Panc1 (cell line): ENCODE results near the gene RRP1. TPM values are rescaled to one million over a fixed set of nuclear protein-coding genes. Genes with fewer than 3 reads are reported as not detected.

Experiments
- ATAC-seq: fragments of 200-7000 bp; cut with Tn5 transposase; 2 replicates; pipeline ENCODE4 v1.9.1; 2020; ENCODE audit warnings: mild to moderate bottlenecking, moderate library complexity
- BruUV-seq: library from RNA; stranded (reverse); fragments of 400-500 nt; replicated peaks from 2 replicates; lab custom pipeline; 2021; lab: Mats Ljungman, UMichigan
- CTCF ChIA-PET: fragments of 300-600 bp; sonication (Branson Sonifier 250); formaldehyde crosslinking; loops from one replicate; lab custom pipeline; 2022; ENCODE audit warnings: antibody characterized with exemption; lab: Charles Lee
- POLR2A ChIA-PET: fragments of 300-600 bp; sonication (Branson Sonifier 250); formaldehyde crosslinking; loops from one replicate; lab custom pipeline; 2022; ENCODE audit warnings: antibody characterized with exemption; lab: Charles Lee
- DNase-seq: peaks from one replicate; pipeline ENCODE4 v3.0.0-alpha.2; 2010; ENCODE audit warnings: low read depth, low spot score
- H3K27ac ChIP-seq: 2 replicates; pipeline ENCODE4 v1.5.1; 2011; ENCODE audit warnings: mild to moderate bottlenecking, low read length, inconsistent platforms
- H3K27me3 ChIP-seq: fragments of 200-500 bp; sonication (Bioruptor generic); 2 replicates; pipeline ENCODE4 v1.6.0; 2014; ENCODE audit warnings: low read length, inconsistent platforms; ENCODE audit not compliant: control insufficient read depth, insufficient read depth
- H3K36me3 ChIP-seq: fragments of 200-500 bp; sonication (Bioruptor generic); 2 replicates; pipeline ENCODE4 v1.5.1; 2014; ENCODE audit warnings: inconsistent platforms, mild to moderate bottlenecking, low read length, moderate library complexity; ENCODE audit not compliant: control insufficient read depth, insufficient read depth
- H3K4me1 ChIP-seq: 2 replicates; pipeline ENCODE4 v1.5.1; 2011; ENCODE audit warnings: inconsistent platforms, mild to moderate bottlenecking, low read length, moderate library complexity; ENCODE audit not compliant: control insufficient read depth, insufficient read depth
- H3K4me3 ChIP-seq, 2 experiments: 2 replicates each; pipeline ENCODE4 v1.5.1; 2011 to 2012; ENCODE audit warnings: low read depth in 2 of 2, low read length in 2 of 2, mild to moderate bottlenecking in 2 of 2, inconsistent platforms in 1 of 2, moderate library complexity in 1 of 2
- H3K9me3 ChIP-seq: fragments of 200-500 bp; sonication (Bioruptor generic); 2 replicates; pipeline ENCODE4 v1.5.1; 2014; ENCODE audit warnings: low read depth, mild to moderate bottlenecking, inconsistent platforms, low read length, moderate library complexity; ENCODE audit not compliant: control insufficient read depth, insufficient read depth
- CTCF ChIP-seq: fragments of 450-650 bp; IDR thresholded peaks from 2 replicates; pipeline ENCODE4 v1.5.1; 2017; ENCODE audit warnings: mild to moderate bottlenecking
- POLR2AphosphoS5 ChIP-seq: IDR thresholded peaks from 2 replicates; pipeline ENCODE4 v1.6.1; 2012; ENCODE audit warnings: mild to moderate bottlenecking, low read depth, low read length, moderate library complexity
- REST ChIP-seq, 2 experiments: IDR thresholded peaks; 2 replicates each; pipeline ENCODE4 v1.6.1; 2011 to 2012; ENCODE audit warnings: low read depth in 2 of 2, control low read depth in 1 of 2, low read length in 1 of 2, mild to moderate bottlenecking in 1 of 2, moderate library complexity in 1 of 2; ENCODE audit not compliant: insufficient read depth in 1 of 2
- SIN3A ChIP-seq: IDR thresholded peaks from 2 replicates; pipeline ENCODE4 v1.6.1; 2012; ENCODE audit warnings: low read depth, mild to moderate bottlenecking, low read length, moderate library complexity, borderline replicate concordance; ENCODE audit not compliant: insufficient read depth
- TCF7L2 ChIP-seq: IDR thresholded peaks from 2 replicates; pipeline ENCODE4 v1.6.1; 2011; ENCODE audit warnings: mild to moderate bottlenecking, low read depth, low read length, inconsistent platforms
- in situ Hi-C: cut with HindIII; loops from 2 replicates; pipeline ENCODE4 v1.10.0; 2016; ENCODE audit warnings: low sequenced_read_pairs, low pct_unique_long_range_greater_than_20kb
- intact Hi-C: fragments of 100-400 bp; cut with micrococcal nuclease; formaldehyde crosslinking; loops from one replicate; pipeline ENCODE4 v1.10.0; 2022; ENCODE audit not compliant: unreplicated experiment
- total RNA-seq: library from RNA; stranded (reverse); gene quantifications from one replicate; pipeline ENCODE4 v1.2.1, GENCODE V29; 2021; ENCODE audit not compliant: unreplicated experiment

RRP1 gene
- total RNA-seq, 1 experiment from 2014 or later: 41.8 TPM

GRCh38 chr21:43809853-43810504 lies 20.6 kb downstream of the RRP1 start:
- in situ Hi-C loops: no loop called here
- ATAC-seq: peak; percentile 11; the same call in 1 of the 2 replicates
- BruUV-seq: no TSS peak
- no peaks in the 10 kb centered on the region for H3K9me3 ChIP-seq
- POLR2A ChIA-PET: no interaction called here
- H3K4me3 ChIP-seq: no peak overlapping the region
- H3K36me3 ChIP-seq: no peaks in the 10 kb centered on the region
- intact Hi-C loops: no loop called here
- no peak for DNase-seq
- no peak overlapping the region for H3K27ac ChIP-seq
- TF ChIP-seq TCF7L2: no peak
- no peaks in the 10 kb centered on the region for H3K27me3 ChIP-seq
- CTCF ChIA-PET: interaction anchor here (0.8 kb wide), 1 partner anchor 16 kb away, joined by 3 read pairs; no protein-coding TSS in a partner anchor
- H3K4me1 ChIP-seq: peaks cover 18% of the 10 kb centered on the region

- ChIA-PET CTCF (interaction anchor here (0.8 kb wide), 1 partner anchor 15 kb away, joined by 3 read pairs; no protein-coding TSS in a partner anchor), POLR2A (no interaction called here)
- BruUV-seq: no TSS peak
- Histone ChIP-seq H3K27ac (no peak overlapping the region), H3K4me3 (no peak overlapping the region), H3K4me1 (peaks cover 18% of the 10 kb centered on the region), H3K27me3 (no peaks in the 10 kb centered on the region), H3K36me3 (no peaks in the 10 kb centered on the region), H3K9me3 (no peaks in the 10 kb centered on the region)
- no peak for DNase-seq
- TF ChIP-seq TCF7L2 (no peak), CTCF (peak; percentile 90), REST (IDR thresholded peaks at IDR 0.05; ENCODE audit: insufficient read depth in 1 of 2, low read depth in 2 of 2, low read length in 1 of 2) (no peak), POLR2AphosphoS5 (no peak), SIN3A (no peak)
- intact Hi-C loops: no loop called here
- in situ Hi-C loops: no loop called here
- peak; percentile 79 for ATAC-seq
Measured at GRCh38 chr21:43810505-43811261, 21.3 kb downstream of the RRP1 start.
